Neural cell (in vitro differentiated cells): Measurements from ENCODE around the gene C1QTNF1.

Source experiments
- CTCF ChIP-seq: fragments of 450-650 bp; IDR thresholded peaks from 2 replicates; pipeline ENCODE4 v1.5.1; 2014; ENCODE audit warnings: antibody characterized with exemption, mild to moderate bottlenecking, moderate library complexity; ENCODE audit not compliant: poor library complexity, severe bottlenecking
- EP300 ChIP-seq: fragments of 450-650 bp; conservative IDR thresholded peaks from 2 replicates; pipeline ENCODE4 v1.6.1; 2014; ENCODE audit warnings: antibody characterized with exemption, mild to moderate bottlenecking, moderate library complexity; ENCODE audit not compliant: poor library complexity, severe bottlenecking
- POLR2AphosphoS5 ChIP-seq: IDR thresholded peaks from 2 replicates; pipeline ENCODE4 v1.6.1; 2012
- RAD21 ChIP-seq: fragments of 450-650 bp; conservative IDR thresholded peaks from 2 replicates; pipeline ENCODE4 v1.6.1; 2014; ENCODE audit warnings: antibody characterized with exemption, mild to moderate bottlenecking, moderate library complexity
- REST ChIP-seq: IDR thresholded peaks from 2 replicates; pipeline ENCODE4 v1.6.1; 2012; ENCODE audit warnings: borderline replicate concordance
- SMC3 ChIP-seq: fragments of 450-650 bp; conservative IDR thresholded peaks from 2 replicates; pipeline ENCODE4 v1.6.1; 2014; ENCODE audit warnings: antibody characterized with exemption, mild to moderate bottlenecking, moderate library complexity; ENCODE audit not compliant: poor library complexity

- no peak for TF ChIP-seq CTCF
- TF ChIP-seq REST, result no peak
- no peak for TF ChIP-seq POLR2AphosphoS5
- no peak for TF ChIP-seq SMC3
- TF ChIP-seq RAD21, result no peak
- no peak for TF ChIP-seq EP300
Measured at GRCh38 chr17:79051306-79051705, 27.3 kb downstream of the C1QTNF1 start.
